GM06990 (cell line): ENCODE results near the gene NLE1.

Experiments
- DNase-seq: peaks from one replicate; pipeline ENCODE4 v3.0.0-alpha.2; 2011; ENCODE audit not compliant: insufficient read length; ENCODE audit errors: extremely low read depth
- H3K27me3 ChIP-seq: replicated peaks from 2 replicates; pipeline ENCODE4 v1.6.0; 2011; ENCODE audit warnings: low read length; ENCODE audit not compliant: control insufficient read depth, insufficient read depth
- H3K36me3 ChIP-seq: 2 replicates; pipeline ENCODE4 v1.5.1; 2011; ENCODE audit warnings: low read length; ENCODE audit not compliant: control insufficient read depth, insufficient read depth
- H3K4me3 ChIP-seq: replicated peaks from 2 replicates; pipeline ENCODE4 v1.5.1; 2011; ENCODE audit warnings: low read depth, mild to moderate bottlenecking, control low read depth, low read length
- TF ChIP-seq, protein P1 (sequence below): IDR thresholded peaks from 2 replicates; pipeline ENCODE4 v1.5.1; 2011; ENCODE audit warnings: low read length, control low read depth, mild to moderate bottlenecking, inconsistent platforms; ENCODE audit not compliant: insufficient read depth, poor library complexity, severe bottlenecking

The NLE1 gene

DNA sequence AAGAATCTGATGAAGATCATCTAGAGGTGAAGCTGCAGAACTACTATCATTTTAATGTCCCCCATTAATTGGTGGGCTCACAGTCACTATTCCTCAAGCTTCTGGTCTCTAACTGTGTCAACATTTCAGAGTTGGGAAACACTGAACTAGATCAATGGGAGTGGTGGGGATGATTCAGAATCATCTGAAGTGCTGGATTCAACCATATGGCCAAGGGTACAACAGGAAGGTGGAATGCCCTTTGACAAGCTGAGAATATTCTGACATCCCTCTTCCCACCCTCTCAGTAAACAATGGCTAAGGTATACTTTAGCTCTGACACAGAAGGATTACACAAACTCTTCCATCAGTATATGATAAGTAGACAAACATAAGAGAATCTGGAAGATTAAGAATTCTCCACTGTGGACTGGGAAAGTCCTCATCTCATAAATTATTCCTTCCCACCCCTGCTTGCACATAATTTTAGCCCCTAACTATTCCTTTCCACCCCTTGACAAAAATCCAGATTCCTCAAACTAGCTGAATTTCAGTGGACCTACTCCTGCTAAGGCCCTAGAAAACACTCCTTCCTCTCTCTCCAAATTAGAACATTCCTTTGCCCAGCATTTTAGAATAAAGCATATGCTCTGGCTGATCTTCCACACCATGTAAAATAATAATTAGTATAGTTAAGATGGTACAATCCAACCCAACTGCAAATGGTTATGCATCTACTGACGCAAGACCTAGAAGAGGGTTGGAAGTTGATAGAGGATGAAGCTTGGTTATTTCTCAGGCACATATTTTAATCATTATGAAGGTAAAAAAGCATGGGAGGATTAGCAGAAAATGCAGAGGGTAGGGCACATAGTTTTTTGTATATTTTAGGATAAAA lies 62.3 kb downstream of the NLE1 start:
- no peak overlapping the region for H3K4me3 ChIP-seq
- H3K27me3 ChIP-seq: no peaks in the 10 kb centered on the region
- no peaks in the 10 kb centered on the region for H3K36me3 ChIP-seq
- DNase-seq: no peak
- TF ChIP-seq, protein P1, sequence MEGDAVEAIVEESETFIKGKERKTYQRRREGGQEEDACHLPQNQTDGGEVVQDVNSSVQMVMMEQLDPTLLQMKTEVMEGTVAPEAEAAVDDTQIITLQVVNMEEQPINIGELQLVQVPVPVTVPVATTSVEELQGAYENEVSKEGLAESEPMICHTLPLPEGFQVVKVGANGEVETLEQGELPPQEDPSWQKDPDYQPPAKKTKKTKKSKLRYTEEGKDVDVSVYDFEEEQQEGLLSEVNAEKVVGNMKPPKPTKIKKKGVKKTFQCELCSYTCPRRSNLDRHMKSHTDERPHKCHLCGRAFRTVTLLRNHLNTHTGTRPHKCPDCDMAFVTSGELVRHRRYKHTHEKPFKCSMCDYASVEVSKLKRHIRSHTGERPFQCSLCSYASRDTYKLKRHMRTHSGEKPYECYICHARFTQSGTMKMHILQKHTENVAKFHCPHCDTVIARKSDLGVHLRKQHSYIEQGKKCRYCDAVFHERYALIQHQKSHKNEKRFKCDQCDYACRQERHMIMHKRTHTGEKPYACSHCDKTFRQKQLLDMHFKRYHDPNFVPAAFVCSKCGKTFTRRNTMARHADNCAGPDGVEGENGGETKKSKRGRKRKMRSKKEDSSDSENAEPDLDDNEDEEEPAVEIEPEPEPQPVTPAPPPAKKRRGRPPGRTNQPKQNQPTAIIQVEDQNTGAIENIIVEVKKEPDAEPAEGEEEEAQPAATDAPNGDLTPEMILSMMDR: no peak
